CD4-positive, alpha-beta T cell (primary cell): ENCODE measurements around the gene DNAL1. TPM values are rescaled to one million over a fixed set of nuclear protein-coding genes. Genes with fewer than 3 reads are reported as not detected.
A peak's percentile ranks its signal among the peaks of the same experiment; 100 is the strongest.

Experiments
- ATAC-seq: fragments of 200-7000 bp; cut with Tn5 transposase; one replicate; pipeline ENCODE4 v1.10.0; 2022; ENCODE audit warnings: mild to moderate bottlenecking; ENCODE audit not compliant: poor library complexity
- CTCF ChIA-PET: fragments of 350-600 bp; sonication (Branson Sonifier 250); formaldehyde crosslinking; loops from one replicate; lab custom pipeline; 2021; ENCODE audit warnings: antibody characterized with exemption, inconsistent platforms; lab: Charles Lee
- POLR2A ChIA-PET: fragments of 350-600 bp; sonication (Branson Sonifier 250); formaldehyde crosslinking; loops from one replicate; lab custom pipeline; 2021; ENCODE audit warnings: antibody characterized with exemption, inconsistent platforms; lab: Charles Lee
- DNase-seq, 14 experiments: peaks; one replicate each; pipeline ENCODE4 v3.0.0-alpha.2; 2013 to 2020; ENCODE audit warnings: mixed read lengths in 2 of 14
- H3K27ac ChIP-seq, 2 donors: one replicate each; pipeline versions ENCODE4 v1.5.1 to v1.7.0; 2013; ENCODE audit warnings: low read length in 2 of 2, low read depth in 1 of 2, mild to moderate bottlenecking in 1 of 2
- H3K27me3 ChIP-seq, 2 experiments: 1 replicate in 1 of 2; 2 replicates in 1 of 2; pipeline versions ENCODE4 v1.6.1 to v1.7.0; 2013; ENCODE audit warnings: low read length in 2 of 2, control low read depth in 1 of 2, mild to moderate bottlenecking in 1 of 2, moderate library complexity in 1 of 2; ENCODE audit not compliant: insufficient read depth in 2 of 2, control insufficient read depth in 1 of 2
- H3K36me3 ChIP-seq: one replicate; pipeline ENCODE4 v1.6.1; 2013; ENCODE audit warnings: low read length, control low read depth; ENCODE audit not compliant: insufficient read depth
- H3K4me1 ChIP-seq: one replicate; pipeline ENCODE4 v1.6.1; 2013; ENCODE audit warnings: low read length, control low read depth; ENCODE audit not compliant: insufficient read depth
- H3K4me3 ChIP-seq: one replicate; pipeline ENCODE4 v1.5.1; 2013; ENCODE audit warnings: mild to moderate bottlenecking, low read length, moderate library complexity
- H3K9me3 ChIP-seq, 2 experiments: 1 replicate in 1 of 2; 2 replicates in 1 of 2; pipeline versions ENCODE4 v1.6.1 to v1.7.0; 2013; ENCODE audit warnings: low read length in 2 of 2, mild to moderate bottlenecking in 2 of 2, control low read depth in 1 of 2, moderate library complexity in 1 of 2; ENCODE audit not compliant: control insufficient read depth in 1 of 2, insufficient read depth in 1 of 2
- H3K27ac Mint-ChIP-seq: one replicate; pipeline ENCODE4 v1.8.0; 2020; ENCODE audit warnings: mixed read lengths
- H3K27me3 Mint-ChIP-seq: one replicate; pipeline ENCODE4 v1.8.0; 2021; ENCODE audit warnings: mixed read lengths
- H3K36me3 Mint-ChIP-seq: one replicate; pipeline ENCODE4 v1.8.0; 2021; ENCODE audit warnings: low read depth, mixed read lengths
- H3K4me1 Mint-ChIP-seq: one replicate; pipeline ENCODE4 v1.8.0; 2021; ENCODE audit warnings: low read depth, mixed read lengths
- H3K4me3 Mint-ChIP-seq: one replicate; pipeline ENCODE4 v1.8.0; 2020; ENCODE audit warnings: mild to moderate bottlenecking, mixed read lengths
- H3K9me3 Mint-ChIP-seq: one replicate; pipeline ENCODE4 v1.8.0; 2020; ENCODE audit warnings: mixed read lengths
- CTCF ChIP-seq: fragments of 200-600 bp; IDR thresholded peaks from one replicate; pipeline ENCODE4 v1.8.0; 2022; ENCODE audit warnings: antibody characterized with exemption, mild to moderate bottlenecking
- intact Hi-C, 2 experiments: fragments of 100-400 bp; cut with DNase I in 1 of 2; cut with micrococcal nuclease in 1 of 2; formaldehyde crosslinking; loops; one replicate each; pipeline versions ENCODE4 v1.15.1 to v1.9.0; 2023 to 2025; cut with DNase I, micrococcal nuclease
- total RNA-seq, 174 experiments: library from RNA in 2 of 174; stranded (reverse) in 2 of 174; gene quantifications; one replicate each; pipeline ENCODE4 v1.2.3 and lab custom pipeline; 2021 to 2026

DNAL1 gene
- total RNA-seq, 2 experiments from 2014 or later, result 2.9 to 3.7 TPM

DNA sequence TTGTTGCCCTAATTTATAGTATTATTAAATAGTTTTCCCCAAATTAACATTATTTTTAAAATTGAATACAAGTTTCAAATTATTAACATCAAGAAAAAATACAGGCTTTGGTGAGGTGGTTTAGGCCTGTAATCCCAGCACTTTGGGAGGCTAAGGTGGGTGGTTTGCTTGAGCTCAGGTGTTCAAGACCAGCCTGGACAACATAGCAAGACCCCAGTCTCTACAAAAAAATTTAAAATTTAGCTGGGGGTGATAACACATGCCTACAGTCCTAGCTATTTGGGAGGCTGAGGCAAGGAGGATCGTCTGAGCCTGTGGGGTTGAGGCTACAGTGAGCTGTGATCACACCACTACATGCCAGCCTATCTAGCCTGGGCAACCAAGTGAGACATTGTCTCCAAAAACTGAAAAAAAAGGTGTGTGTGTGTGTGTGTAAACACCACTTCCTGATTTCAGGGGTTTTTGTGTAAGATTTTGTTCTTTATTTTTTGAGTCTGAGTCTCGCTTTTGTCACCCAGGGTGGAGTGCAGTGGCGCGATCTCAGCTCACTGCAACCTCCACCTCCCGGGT, 3.9 kb upstream of the DNAL1 start:
- TF ChIP-seq CTCF, result no peak
- Histone ChIP-seq H3K4me1 (peaks cover 13% of the 10 kb centered on the region), H3K9me3 (no peaks in the 10 kb centered on the region), H3K27ac (no peak overlapping the region), H3K27me3 (no peaks in the 10 kb centered on the region), H3K36me3 (no peaks in the 10 kb centered on the region), H3K4me3 (no peak overlapping the region)
- no peaks in the 10 kb centered on the region for H3K9me3 Mint-ChIP-seq
- H3K27me3 Mint-ChIP-seq, result no peaks in the 10 kb centered on the region
- intact Hi-C loops, result loop anchor here in 1 of 2 experiments (5.0 to 10.0 kb wide), 3 partner anchors 384 to 851 kb away; partner anchors contain the start of genes ISCA2, NPC2 and ZFYVE1
- H3K27ac Mint-ChIP-seq, result no peak overlapping the region
- peaks cover 5% of the 10 kb centered on the region for H3K36me3 Mint-ChIP-seq
- peaks cover 18% of the 10 kb centered on the region for H3K4me1 Mint-ChIP-seq
- ATAC-seq (no peak), DNase-seq (peak in 1 of 14 experiments; percentile 29)
- CTCF ChIA-PET, result no interaction called here
- POLR2A ChIA-PET, result interaction anchor here (2.0 kb wide), 1 partner anchor 28 kb away, joined by 5 read pairs; the partner anchor contains the start of gene ACOT6
- no peak overlapping the region for H3K4me3 Mint-ChIP-seq

DNA sequence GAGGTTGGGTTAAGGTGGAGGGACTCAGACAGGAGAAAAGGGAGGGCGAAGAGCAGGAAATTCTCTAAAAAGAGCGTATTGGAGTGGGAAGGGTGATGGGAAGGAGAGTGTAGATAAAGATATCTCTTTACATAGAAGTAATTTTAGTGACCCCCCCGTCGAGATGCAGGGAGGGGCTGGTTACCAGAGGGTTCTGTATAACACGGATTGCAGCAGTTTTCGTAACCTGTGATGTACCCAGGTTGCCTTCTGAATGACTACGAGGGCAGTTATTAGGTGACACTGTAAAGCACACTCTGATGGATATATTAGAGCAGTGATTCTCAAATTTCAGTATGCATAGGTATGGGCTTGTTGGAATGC, 443 bp downstream of the DNAL1 start:
- Histone ChIP-seq H3K27me3 (no peaks in the 10 kb centered on the region), H3K4me3 (peak overlapping the region; percentile 88), H3K4me1 (peaks cover 13% of the 10 kb centered on the region), H3K27ac (peak overlapping the region; percentile 39 to 63), H3K9me3 (no peaks in the 10 kb centered on the region), H3K36me3 (no peaks in the 10 kb centered on the region)
- ChIA-PET POLR2A (interaction anchor here (1.0 to 2.3 kb wide), 7 partner anchors 11 to 305 kb away, joined by 3 to 17 read pairs (median 5); partner anchors contain the start of genes ACOT2, ACOT6, COQ6 and FAM161B), CTCF (no interaction called here)
- ATAC-seq (no peak), DNase-seq (peak in 1 of 14 experiments; percentile 6)
- peak overlapping the region; percentile 76 for H3K27ac Mint-ChIP-seq
- peaks cover 5% of the 10 kb centered on the region for H3K36me3 Mint-ChIP-seq
- no peak for TF ChIP-seq CTCF
- peaks cover 20% of the 10 kb centered on the region for H3K4me1 Mint-ChIP-seq
- H3K27me3 Mint-ChIP-seq, result no peaks in the 10 kb centered on the region
- no peaks in the 10 kb centered on the region for H3K9me3 Mint-ChIP-seq
- H3K4me3 Mint-ChIP-seq, result peak overlapping the region; percentile 91
- intact Hi-C loops, result loop anchor here in 1 of 2 experiments (1.0 to 10.0 kb wide), 4 partner anchors 68 to 620 kb away; partner anchors contain the start of gene ZFYVE1

DNA sequence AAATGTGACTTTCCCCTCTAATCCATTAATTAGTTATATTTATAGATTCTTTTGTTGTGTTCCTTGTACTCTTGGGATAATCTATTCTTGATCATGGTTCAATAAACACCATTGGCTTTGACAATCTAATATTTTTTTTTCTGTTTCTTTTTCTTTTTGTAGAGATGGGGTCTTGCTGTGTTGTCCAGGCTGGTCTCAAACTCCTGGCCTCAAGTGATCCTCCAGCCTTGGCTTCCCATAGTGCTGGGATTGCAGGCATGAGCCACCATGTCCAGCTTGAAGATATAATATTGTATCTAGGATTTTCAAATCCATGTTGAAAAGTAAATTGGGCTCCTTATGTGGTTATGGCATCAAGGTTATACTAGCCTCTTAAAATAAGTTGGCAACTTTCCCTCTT, 6.2 kb downstream of the DNAL1 start:
- H3K4me3 Mint-ChIP-seq, result no peak overlapping the region
- ChIA-PET CTCF (no interaction called here), POLR2A (interaction anchor here (0.7 kb wide), 1 partner anchor 126 kb away, joined by 3 read pairs; no protein-coding TSS in a partner anchor)
- H3K4me1 Mint-ChIP-seq, result peaks cover under 1% of the 10 kb centered on the region
- intact Hi-C loops, result loop anchor here in 1 of 2 experiments (10.0 kb wide), 1 partner anchor 1126 kb away; no protein-coding TSS in a partner anchor
- H3K27me3 Mint-ChIP-seq, result no peaks in the 10 kb centered on the region
- H3K9me3 Mint-ChIP-seq, result no peaks in the 10 kb centered on the region
- Histone ChIP-seq H3K4me3 (no peak overlapping the region), H3K27me3 (no peaks in the 10 kb centered on the region), H3K4me1 (no peaks in the 10 kb centered on the region), H3K36me3 (no peaks in the 10 kb centered on the region), H3K27ac (no peak overlapping the region), H3K9me3 (no peaks in the 10 kb centered on the region)
- H3K27ac Mint-ChIP-seq, result no peak overlapping the region
- ATAC-seq (no peak), DNase-seq (no peak)
- no peak for TF ChIP-seq CTCF
- peaks cover 25% of the 10 kb centered on the region for H3K36me3 Mint-ChIP-seq
